ENCODE data around the gene OR4F15. TPM values are rescaled to one million over a fixed set of nuclear protein-coding genes. Genes with fewer than 3 reads are reported as not detected.

OR4F15 gene
- total and polyA plus RNA-seq, 2 donors (not counting 1 experiment from before 2014, with no cell fraction given), result 0.17 TPM; not detected in 1

- no peak overlapping the region for H3K9ac ChIP-seq (ENCODE audit: insufficient read depth, low read length)
- no peaks in the 10 kb centered on the region for H3K36me3 ChIP-seq (ENCODE audit: control insufficient read depth, insufficient read depth, low read length)
- H3K4me2 ChIP-seq (ENCODE audit: extremely low read depth, insufficient read depth, low read length), result no peak overlapping the region
- TF ChIP-seq, protein P1, sequence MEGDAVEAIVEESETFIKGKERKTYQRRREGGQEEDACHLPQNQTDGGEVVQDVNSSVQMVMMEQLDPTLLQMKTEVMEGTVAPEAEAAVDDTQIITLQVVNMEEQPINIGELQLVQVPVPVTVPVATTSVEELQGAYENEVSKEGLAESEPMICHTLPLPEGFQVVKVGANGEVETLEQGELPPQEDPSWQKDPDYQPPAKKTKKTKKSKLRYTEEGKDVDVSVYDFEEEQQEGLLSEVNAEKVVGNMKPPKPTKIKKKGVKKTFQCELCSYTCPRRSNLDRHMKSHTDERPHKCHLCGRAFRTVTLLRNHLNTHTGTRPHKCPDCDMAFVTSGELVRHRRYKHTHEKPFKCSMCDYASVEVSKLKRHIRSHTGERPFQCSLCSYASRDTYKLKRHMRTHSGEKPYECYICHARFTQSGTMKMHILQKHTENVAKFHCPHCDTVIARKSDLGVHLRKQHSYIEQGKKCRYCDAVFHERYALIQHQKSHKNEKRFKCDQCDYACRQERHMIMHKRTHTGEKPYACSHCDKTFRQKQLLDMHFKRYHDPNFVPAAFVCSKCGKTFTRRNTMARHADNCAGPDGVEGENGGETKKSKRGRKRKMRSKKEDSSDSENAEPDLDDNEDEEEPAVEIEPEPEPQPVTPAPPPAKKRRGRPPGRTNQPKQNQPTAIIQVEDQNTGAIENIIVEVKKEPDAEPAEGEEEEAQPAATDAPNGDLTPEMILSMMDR (conservative IDR thresholded peaks at IDR 0.05 in 1 of 2, IDR thresholded peaks at IDR 0.05 in 1 of 2; ENCODE audit: low read depth in 1 of 2, low read length in 2 of 2), result no peak
- TF ChIP-seq EZH2 (IDR thresholded peaks at IDR 0.05; ENCODE audit: low read length, missing control alignments), result no peak
- DNase-seq (ENCODE audit: low read depth in 2 of 2), result no peak
- no peak overlapping the region for H3K27ac ChIP-seq (ENCODE audit: insufficient read depth, low read length)
- H3K4me1 ChIP-seq (ENCODE audit: control insufficient read depth, extremely low read depth, insufficient read depth, low read length), result peaks cover 5% of the 10 kb centered on the region
- no peaks in the 10 kb centered on the region for H3K79me2 ChIP-seq (ENCODE audit: control insufficient read depth, insufficient read depth, low read length)
- H2AFZ ChIP-seq (ENCODE audit: low read length), result no peak overlapping the region
- H3K27me3 ChIP-seq (ENCODE audit: control insufficient read depth, insufficient read depth, low read length), result no peaks in the 10 kb centered on the region
- no peaks in the 10 kb centered on the region for H4K20me1 ChIP-seq (ENCODE audit: control insufficient read depth, extremely low read depth, insufficient read depth, low read length)
- H3K9me3 ChIP-seq (ENCODE audit: control insufficient read depth, insufficient read depth, low read depth, low read length), result no peaks in the 10 kb centered on the region
- no peak overlapping the region for H3K4me3 ChIP-seq (replicated peaks in 1 of 4; ENCODE audit: control extremely low read depth in 1 of 4, insufficient read depth in 1 of 4, low read depth in 3 of 4, low read length in 4 of 4)
Measured at GRCh38 chr15:101801048-101801447, 11.0 kb upstream of the OR4F15 start.

- no peaks in the 10 kb centered on the region for H3K27me3 ChIP-seq (ENCODE audit: control insufficient read depth, insufficient read depth, low read length)
- no peaks in the 10 kb centered on the region for H4K20me1 ChIP-seq (ENCODE audit: control insufficient read depth, extremely low read depth, insufficient read depth, low read length)
- H3K9ac ChIP-seq (ENCODE audit: insufficient read depth, low read length), result no peak within 1 kb of the TSS
- no peak within 1 kb of the TSS for H3K4me3 ChIP-seq (replicated peaks in 1 of 4; ENCODE audit: control extremely low read depth in 1 of 4, insufficient read depth in 1 of 4, low read depth in 3 of 4, low read length in 4 of 4)
- H3K4me1 ChIP-seq (ENCODE audit: control insufficient read depth, extremely low read depth, insufficient read depth, low read length), result peaks cover 1% of the 10 kb centered on the region
- no peak for DNase-seq (ENCODE audit: low read depth in 2 of 2)
- H2AFZ ChIP-seq (ENCODE audit: low read length), result no peak within 1 kb of the TSS
- no peak within 1 kb of the TSS for H3K4me2 ChIP-seq (ENCODE audit: extremely low read depth, insufficient read depth, low read length)
- H3K9me3 ChIP-seq (ENCODE audit: control insufficient read depth, insufficient read depth, low read depth, low read length), result no peaks in the 10 kb centered on the region
- H3K27ac ChIP-seq (ENCODE audit: insufficient read depth, low read length), result no peak within 1 kb of the TSS
- H3K79me2 ChIP-seq (ENCODE audit: control insufficient read depth, insufficient read depth, low read length), result no peaks in the 10 kb centered on the region
- TF ChIP-seq, protein P1 (conservative IDR thresholded peaks at IDR 0.05 in 1 of 2, IDR thresholded peaks at IDR 0.05 in 1 of 2; ENCODE audit: low read depth in 1 of 2, low read length in 2 of 2), result no peak
- no peaks in the 10 kb centered on the region for H3K36me3 ChIP-seq (ENCODE audit: control insufficient read depth, insufficient read depth, low read length)
Measured at GRCh38 chr15:101803209-101803608, 8.8 kb upstream of the OR4F15 start, which contains the start of gene OR4F6. Gene OR4F6 (plus strand): TSS chr15:101803509. CDS start chr15:101805720, 2,211 bp downstream.

- Histone ChIP-seq H3K27ac (ENCODE audit: insufficient read depth, low read length) (no peak overlapping the region), H3K9ac (ENCODE audit: insufficient read depth, low read length) (no peak overlapping the region), H2AFZ (ENCODE audit: low read length) (no peak overlapping the region), H3K79me2 (ENCODE audit: control insufficient read depth, insufficient read depth, low read length) (no peaks in the 10 kb centered on the region), H3K27me3 (ENCODE audit: control insufficient read depth, insufficient read depth, low read length) (no peaks in the 10 kb centered on the region), H3K4me2 (ENCODE audit: extremely low read depth, insufficient read depth, low read length) (no peak overlapping the region), H4K20me1 (ENCODE audit: control insufficient read depth, extremely low read depth, insufficient read depth, low read length) (no peaks in the 10 kb centered on the region), H3K4me3 (replicated peaks in 1 of 4; ENCODE audit: control extremely low read depth in 1 of 4, insufficient read depth in 1 of 4, low read depth in 3 of 4, low read length in 4 of 4) (no peak overlapping the region), H3K36me3 (ENCODE audit: control insufficient read depth, insufficient read depth, low read length) (no peaks in the 10 kb centered on the region), H3K9me3 (ENCODE audit: control insufficient read depth, insufficient read depth, low read depth, low read length) (no peaks in the 10 kb centered on the region), H3K4me1 (ENCODE audit: control insufficient read depth, extremely low read depth, insufficient read depth, low read length) (peaks cover 3% of the 10 kb centered on the region)
- peak in 1 of 2 donors; percentile 40 for DNase-seq (ENCODE audit: low read depth in 2 of 2)
- TF ChIP-seq, protein P1 (conservative IDR thresholded peaks at IDR 0.05 in 1 of 2, IDR thresholded peaks at IDR 0.05 in 1 of 2; ENCODE audit: low read depth in 1 of 2, low read length in 2 of 2), result no peak
- no peak for TF ChIP-seq EZH2 (IDR thresholded peaks at IDR 0.05; ENCODE audit: low read length, missing control alignments)
Measured at GRCh38 chr15:101803676-101804075, 8.3 kb upstream of the OR4F15 start.

Data from fibroblast of lung (primary cell).